Hematopoietic multipotent progenitor cell treated with erythropoietin and hydrocortisone succinate and interleukin-3 and kit ligand, for 8 days (in vitro differentiated cells): ENCODE results near the gene FBXL20.

ENCODE experiments used
- DNase-seq: peaks from one replicate; pipeline ENCODE4 v3.0.0-alpha.2; 2015

FBXL20 gene

GRCh38 chr17:39244600-39245570, 156.5 kb downstream of the FBXL20 start:
- DNase-seq = peak; percentile 89

- no peak for DNase-seq
Measured at GRCh38 chr17:39244016-39244599, 157.3 kb downstream of the FBXL20 start.

- no peak for DNase-seq
Measured at GRCh38 chr17:39243155-39243554, 158.3 kb downstream of the FBXL20 start.

GRCh38 chr17:39240631-39241030, 160.8 kb downstream of the FBXL20 start:
- DNase-seq = no peak

GRCh38 chr17:39239640-39240314, 161.6 kb downstream of the FBXL20 start:
- peak; percentile 32 for DNase-seq

- peak; percentile 70 for DNase-seq
Measured at GRCh38 chr17:39238311-39238972, 163.0 kb downstream of the FBXL20 start.

- DNase-seq = no peak
Measured at GRCh38 chr17:39237586-39237985, 163.8 kb downstream of the FBXL20 start.

- DNase-seq = no peak
Measured at GRCh38 chr17:39236981-39237441, 164.4 kb downstream of the FBXL20 start.

- DNase-seq = no peak
Measured at GRCh38 chr17:39236450-39236927, 164.9 kb downstream of the FBXL20 start.

GRCh38 chr17:39235555-39236449, 165.6 kb downstream of the FBXL20 start:
- DNase-seq = peak; percentile 81

- DNase-seq = peak; percentile 25
Measured at GRCh38 chr17:39231591-39232551, 169.6 kb downstream of the FBXL20 start.

- no peak for DNase-seq
Measured at GRCh38 chr17:39231091-39231561, 170.3 kb downstream of the FBXL20 start.

GRCh38 chr17:39230361-39230760, 171.1 kb downstream of the FBXL20 start:
- no peak for DNase-seq

GRCh38 chr17:39229274-39229913, 172.0 kb downstream of the FBXL20 start:
- no peak for DNase-seq

GRCh38 chr17:39227364-39227919, 174.0 kb downstream of the FBXL20 start:
- no peak for DNase-seq

GRCh38 chr17:39225959-39226683, 175.3 kb downstream of the FBXL20 start:
- peak; percentile 31 for DNase-seq

GRCh38 chr17:39225308-39225958, 176.0 kb downstream of the FBXL20 start, which contains the start of gene STAC2:
Gene STAC2 (minus strand): TSS chr17:39225945. CDS start chr17:39225502, 443 bp downstream.
- DNase-seq = no peak

- DNase-seq = no peak
Measured at GRCh38 chr17:39224778-39225307, 176.6 kb downstream of the FBXL20 start.
